K562 (cell line): ENCODE measurements around the gene SLC22A1. TPM values are rescaled to one million over a fixed set of nuclear protein-coding genes. Genes with fewer than 3 reads are reported as not detected.

Experiments used
- ATAC-seq: fragments of 200-7000 bp; cut with Tn5 transposase; 3 replicates; pipeline ENCODE4 v1.9.1; 2020; ENCODE audit warnings: moderate library complexity
- BruUV-seq: library from RNA; stranded (reverse); fragments of 400-500 nt; replicated peaks from 2 replicates; lab custom pipeline; 2021; lab: Mats Ljungman, UMichigan
- CTCF ChIA-PET: fragments of 300-600 bp; formaldehyde crosslinking; extraction: SDS; loops from one replicate; lab custom pipeline; 2021; ENCODE audit warnings: low intra/inter-chr PET ratio; lab: Yijun Ruan, JAX
- POLR2A ChIA-PET: fragments of 300-600, 350-650 bp; sonication (Branson Sonifier 250); formaldehyde crosslinking; extraction: SDS; loops from one replicate; lab custom pipeline; 2021; ENCODE audit warnings: antibody characterized with exemption, inconsistent platforms; lab: Yijun Ruan, JAX
- DNase-seq, 4 experiments: peaks; one replicate each; pipeline versions ENCODE4 v3.0.0 to v3.0.0-alpha.2; 2011 to 2018; ENCODE audit warnings: low spot score in 3 of 4, mixed read lengths in 3 of 4; ENCODE audit errors: extremely low read depth in 1 of 4
- FAIRE-seq: peaks from 2 replicates; lab custom pipeline; 2011; peaks lifted over from hg19 to GRCh38; lab: Jason Lieb, UNC
- H2AFZ ChIP-seq: 2 replicates; pipeline ENCODE4 v1.6.0; 2011; ENCODE audit warnings: low read depth, low read length, control low read depth, inconsistent platforms
- H3K27ac ChIP-seq: fragments of 200-600 bp; 3 replicates; pipeline ENCODE4 v1.8.0; 2011; ENCODE audit warnings: low read depth, mild to moderate bottlenecking, control low read depth, inconsistent platforms, low read length, moderate library complexity, mixed read lengths; ENCODE audit errors: extremely low read depth
- H3K27me3 ChIP-seq, 2 experiments: fragments of 300-600 bp in 1 of 2; 2 replicates in 1 of 2; 3 replicates in 1 of 2; pipeline versions ENCODE4 v1.6.0 to v1.8.0; 2011; ENCODE audit warnings: inconsistent platforms in 2 of 2, low read length in 2 of 2, mild to moderate bottlenecking in 1 of 2, mixed read lengths in 1 of 2, moderate library complexity in 1 of 2; ENCODE audit not compliant: control insufficient read depth in 2 of 2, insufficient read depth in 2 of 2
- H3K36me3 ChIP-seq: fragments of 300-600 bp; 3 replicates; pipeline ENCODE4 v1.8.0; 2011; ENCODE audit warnings: mild to moderate bottlenecking, low read length, inconsistent platforms; ENCODE audit not compliant: control insufficient read depth, insufficient read depth
- H3K4me1 ChIP-seq, 2 experiments: fragments of 200-600 bp in 1 of 2; replicated peaks in 1 of 2; 2 replicates in 1 of 2; 3 replicates in 1 of 2; pipeline versions ENCODE4 v1.5.1 to v1.8.0; 2011; ENCODE audit warnings: inconsistent platforms in 2 of 2, low read length in 2 of 2, mild to moderate bottlenecking in 1 of 2, mixed read lengths in 1 of 2, moderate library complexity in 1 of 2; ENCODE audit not compliant: control insufficient read depth in 2 of 2, insufficient read depth in 2 of 2
- H3K4me2 ChIP-seq: 2 replicates; pipeline ENCODE4 v1.6.1; 2011; ENCODE audit warnings: low read length, control low read depth, inconsistent platforms, mixed read lengths; ENCODE audit not compliant: insufficient read depth
- H3K4me3 ChIP-seq: fragments of 200-600 bp; sonication (generic), shearing (Covaris generic); 2 replicates; pipeline ENCODE4 v1.5.1; 2016; ENCODE audit warnings: control low read depth, inconsistent platforms
- H3K79me2 ChIP-seq: fragments of 200-600 bp; 3 replicates; pipeline ENCODE4 v1.8.0; 2011; ENCODE audit warnings: low read length, inconsistent platforms; ENCODE audit not compliant: control insufficient read depth, insufficient read depth
- H3K9ac ChIP-seq, 2 experiments: 2 replicates each; pipeline versions ENCODE4 v1.6.0 to v1.6.1; 2011; ENCODE audit warnings: low read depth in 2 of 2, low read length in 2 of 2, control low read depth in 1 of 2, inconsistent platforms in 1 of 2, mild to moderate bottlenecking in 1 of 2, mixed read lengths in 1 of 2; ENCODE audit not compliant: insufficient read depth in 1 of 2
- H3K9me1 ChIP-seq: one replicate; pipeline ENCODE4 v1.6.0; 2011; ENCODE audit warnings: inconsistent platforms, mild to moderate bottlenecking, low read length, moderate library complexity; ENCODE audit not compliant: control insufficient read depth, insufficient read depth
- H3K9me3 ChIP-seq: replicated peaks from 2 replicates; pipeline ENCODE4 v1.5.1; 2011; ENCODE audit warnings: low read depth, low read length, inconsistent platforms; ENCODE audit not compliant: control insufficient read depth, insufficient read depth
- H4K20me1 ChIP-seq: replicated peaks from 2 replicates; pipeline ENCODE4 v1.6.1; 2011; ENCODE audit warnings: low read length, inconsistent platforms, mixed read lengths; ENCODE audit not compliant: control insufficient read depth, insufficient read depth
- EWSR1 ChIP-seq: fragments of 450-650 bp; IDR thresholded peaks from 2 replicates; pipeline ENCODE4 v1.6.1; 2018; ENCODE audit warnings: borderline replicate concordance, mild to moderate bottlenecking, low read depth, moderate library complexity; ENCODE audit not compliant: partially characterized antibody
- GATA2 ChIP-seq: sonication (generic); formaldehyde crosslinking; IDR thresholded peaks from 2 replicates; pipeline ENCODE4 v1.4.0; 2020; ENCODE audit warnings: mild to moderate bottlenecking, missing genetic modification reagents
- JUND ChIP-seq, 2 experiments: IDR thresholded peaks; 2 replicates in 1 of 2; 3 replicates in 1 of 2; pipeline ENCODE4 v1.6.1; 2011; ENCODE audit warnings: borderline replicate concordance in 2 of 2, low read depth in 2 of 2, low read length in 2 of 2, improper control_type of control experiment in 1 of 2, missing biosample characterization in 1 of 2, missing genetic modification characterization in 1 of 2, missing genetic modification reagents in 1 of 2
- MAZ ChIP-seq, 2 experiments: fragments of 450-650 bp in 1 of 2; sonication (generic) in 1 of 2; formaldehyde crosslinking; IDR thresholded peaks in 1 of 2; conservative IDR thresholded peaks in 1 of 2; 2 replicates each; pipeline versions ENCODE4 v1.4.0 to v1.5.0; 2020; ENCODE audit warnings: mild to moderate bottlenecking in 1 of 2, missing genetic modification reagents in 1 of 2
- NFIX ChIP-seq: fragments of 250-450 bp; sonication (Bioruptor Pico); IDR thresholded peaks from 2 replicates; pipeline ENCODE4 v1.4.0; 2020; ENCODE audit warnings: low read depth, mild to moderate bottlenecking, moderate library complexity
- SUPT5H ChIP-seq: fragments of 450-650 bp; IDR thresholded peaks from 2 replicates; pipeline ENCODE4 v1.6.1; 2016
- TCF7L2 ChIP-seq: fragments of 150-350 bp; IDR thresholded peaks from 2 replicates; pipeline ENCODE4 v1.6.1; 2016; ENCODE audit warnings: low read depth, mild to moderate bottlenecking, low read length, moderate library complexity
- ZNF282 ChIP-seq: sonication (generic); formaldehyde crosslinking; IDR thresholded peaks from 2 replicates; pipeline ENCODE4 v1.8.1; 2023; ENCODE audit warnings: missing genetic modification reagents
- WGBS: fragments of 100-300 bp; shearing (Covaris generic); methylation state at CpG from one replicate; pipeline ENCODE4 v1.1.6; 2016; ENCODE audit warnings: low coverage, mixed read lengths; ENCODE audit not compliant: insufficient coverage; ENCODE audit errors: missing lambda C conversion rate; 5-methylcytosine and 5-hydroxymethylcytosine counted together
- in situ Hi-C: fragments of 300-500 bp; cut with MboI; formaldehyde crosslinking; loops from 4 replicates; pipeline ENCODE4 v1.15.0; 2018; ENCODE audit warnings: inconsistent platforms, mixed read lengths
- intact Hi-C: fragments of 100-400 bp; cut with micrococcal nuclease; formaldehyde crosslinking; loops from 2 replicates; pipeline ENCODE4 v1.14.2; 2022
- polyA plus RNA-seq, 8 experiments: library from polyadenylated mRNA; depleted of rRNA in 4 of 8; stranded (reverse) in 5 of 8; unstranded in 3 of 8; fragments of >200 nt; fragmentation: Nextera tagmentation in 2 of 8; fragmentation: Illumina TruSeq in 1 of 8; extraction: Ambion mirVana in 2 of 8; extraction: Trizol in 1 of 8; gene quantifications; 2 replicates each; pipeline versions ENCODE4 v1.2.1 to v1.2.3, GENCODE V29; 2011 to 2014; ENCODE audit warnings: inconsistent platforms in 1 of 8, missing spikeins in 1 of 8
- total RNA-seq, 7 experiments: library from RNA; depleted of rRNA in 6 of 7; stranded (reverse); fragments of >200 nt in 6 of 7; fragmentation: Illumina TruSeq in 2 of 7; extraction: Trizol in 2 of 7; gene quantifications; 2 replicates each; pipeline versions ENCODE4 v1.2.1 to v1.2.3, GENCODE V29; 2011 to 2021; ENCODE audit warnings: low replicate concordance in 1 of 7
- TF ChIP-seq, protein P1 (sequence below): IDR thresholded peaks from 2 replicates; pipeline ENCODE4 v1.6.1; 2016; ENCODE audit warnings: missing genetic modification characterization, missing compliant biosample characterization
- TF ChIP-seq, protein P2 (sequence below): fragments of 450-650 bp; conservative IDR thresholded peaks from 2 replicates; pipeline ENCODE4 v1.6.1; 2016; ENCODE audit warnings: missing genetic modification characterization, low read depth, mild to moderate bottlenecking, missing compliant biosample characterization, moderate library complexity
- TF ChIP-seq, protein P3 (sequence below): fragments of 250-450 bp; sonication (Bioruptor Pico); IDR thresholded peaks from 2 replicates; pipeline ENCODE4 v1.4.0; 2020; ENCODE audit warnings: borderline replicate concordance

The SLC22A1 gene
- total and polyA plus RNA-seq, 9 of the 15 experiments (the other 6 are each of a cell fraction or from before 2014, with no cell fraction given), result 0.11 to 0.60 (median 0.26) TPM; not detected in 4

DNA sequence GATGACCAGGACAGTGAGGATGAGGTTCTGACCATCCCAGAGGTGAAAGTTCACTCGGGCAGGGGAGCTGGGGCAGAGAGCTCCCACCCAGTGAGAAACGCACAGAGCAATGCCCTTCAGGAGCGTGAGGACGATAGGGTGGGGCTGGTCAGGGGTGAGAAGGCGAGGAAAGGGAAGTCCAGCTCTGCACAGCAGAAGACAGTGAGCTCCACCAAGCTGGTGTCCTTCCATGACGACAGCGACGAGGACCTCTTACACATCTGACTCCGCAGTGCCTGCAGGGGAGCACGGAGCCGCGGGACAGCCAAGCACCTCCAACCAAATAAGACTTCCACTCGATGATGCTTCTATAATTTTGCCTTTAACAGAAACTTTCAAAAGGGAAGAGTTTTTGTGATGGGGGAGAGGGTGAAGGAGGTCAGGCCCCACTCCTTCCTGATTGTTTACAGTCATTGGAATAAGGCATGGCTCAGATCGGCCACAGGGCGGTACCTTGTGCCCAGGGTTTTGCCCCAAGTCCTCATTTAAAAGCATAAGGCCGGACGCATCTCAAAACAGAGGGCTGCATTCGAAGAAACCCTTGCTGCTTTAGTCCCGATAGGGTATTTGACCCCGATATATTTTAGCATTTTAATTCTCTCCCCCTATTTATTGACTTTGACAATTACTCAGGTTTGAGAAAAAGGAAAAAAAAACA lies 16.6 kb upstream of the SLC22A1 start:
- Histone ChIP-seq H3K36me3 (peaks cover 59% of the 10 kb centered on the region), H4K20me1 (peaks cover 25% of the 10 kb centered on the region), H3K9ac (no peak overlapping the region), H3K9me1 (peaks cover 9% of the 10 kb centered on the region), H2AFZ (no peak overlapping the region), H3K79me2 (peaks cover 10% of the 10 kb centered on the region; the same call in 2 of the 3 replicates), H3K27me3 (no peaks in the 10 kb centered on the region; a peak in 1 of 5 replicates), H3K4me1 (peaks cover 27 to 29% of the 10 kb centered on the region in 2 experiments), H3K4me3 (no peak overlapping the region), H3K4me2 (no peak overlapping the region), H3K27ac (no peak overlapping the region), H3K9me3 (no peaks in the 10 kb centered on the region)
- TF ChIP-seq JUND (IDR thresholded peaks at IDR 0.05; ENCODE audit: borderline replicate concordance, low read depth, low read length) (no peak), JUND (tag; IDR thresholded peaks at IDR 0.05; ENCODE audit: borderline replicate concordance, low read depth, low read length) (no peak), NFIX (CRISPR knock-in tag) (no peak), GATA2 (CRISPR knock-in tag) (no peak), EWSR1 (no peak), ZNF282 (CRISPR knock-in tag) (no peak), MAZ (CRISPR knock-in tag; conservative IDR thresholded peaks at IDR 0.05 in 1 of 2, IDR thresholded peaks at IDR 0.05 in 1 of 2) (no peak), SUPT5H (no peak), TCF7L2 (no peak)
- TF ChIP-seq, protein P1, sequence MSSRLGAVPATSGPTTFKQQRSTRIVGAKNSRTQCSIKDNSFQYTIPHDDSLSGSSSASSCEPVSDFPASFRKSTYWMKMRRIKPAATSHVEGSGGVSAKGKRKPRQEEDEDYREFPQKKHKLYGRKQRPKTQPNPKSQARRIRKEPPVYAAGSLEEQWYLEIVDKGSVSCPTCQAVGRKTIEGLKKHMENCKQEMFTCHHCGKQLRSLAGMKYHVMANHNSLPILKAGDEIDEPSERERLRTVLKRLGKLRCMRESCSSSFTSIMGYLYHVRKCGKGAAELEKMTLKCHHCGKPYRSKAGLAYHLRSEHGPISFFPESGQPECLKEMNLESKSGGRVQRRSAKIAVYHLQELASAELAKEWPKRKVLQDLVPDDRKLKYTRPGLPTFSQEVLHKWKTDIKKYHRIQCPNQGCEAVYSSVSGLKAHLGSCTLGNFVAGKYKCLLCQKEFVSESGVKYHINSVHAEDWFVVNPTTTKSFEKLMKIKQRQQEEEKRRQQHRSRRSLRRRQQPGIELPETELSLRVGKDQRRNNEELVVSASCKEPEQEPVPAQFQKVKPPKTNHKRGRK (tag), result no peak
- TF ChIP-seq, protein P2, sequence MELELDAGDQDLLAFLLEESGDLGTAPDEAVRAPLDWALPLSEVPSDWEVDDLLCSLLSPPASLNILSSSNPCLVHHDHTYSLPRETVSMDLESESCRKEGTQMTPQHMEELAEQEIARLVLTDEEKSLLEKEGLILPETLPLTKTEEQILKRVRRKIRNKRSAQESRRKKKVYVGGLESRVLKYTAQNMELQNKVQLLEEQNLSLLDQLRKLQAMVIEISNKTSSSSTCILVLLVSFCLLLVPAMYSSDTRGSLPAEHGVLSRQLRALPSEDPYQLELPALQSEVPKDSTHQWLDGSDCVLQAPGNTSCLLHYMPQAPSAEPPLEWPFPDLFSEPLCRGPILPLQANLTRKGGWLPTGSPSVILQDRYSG, result no peak
- TF ChIP-seq, protein P3, sequence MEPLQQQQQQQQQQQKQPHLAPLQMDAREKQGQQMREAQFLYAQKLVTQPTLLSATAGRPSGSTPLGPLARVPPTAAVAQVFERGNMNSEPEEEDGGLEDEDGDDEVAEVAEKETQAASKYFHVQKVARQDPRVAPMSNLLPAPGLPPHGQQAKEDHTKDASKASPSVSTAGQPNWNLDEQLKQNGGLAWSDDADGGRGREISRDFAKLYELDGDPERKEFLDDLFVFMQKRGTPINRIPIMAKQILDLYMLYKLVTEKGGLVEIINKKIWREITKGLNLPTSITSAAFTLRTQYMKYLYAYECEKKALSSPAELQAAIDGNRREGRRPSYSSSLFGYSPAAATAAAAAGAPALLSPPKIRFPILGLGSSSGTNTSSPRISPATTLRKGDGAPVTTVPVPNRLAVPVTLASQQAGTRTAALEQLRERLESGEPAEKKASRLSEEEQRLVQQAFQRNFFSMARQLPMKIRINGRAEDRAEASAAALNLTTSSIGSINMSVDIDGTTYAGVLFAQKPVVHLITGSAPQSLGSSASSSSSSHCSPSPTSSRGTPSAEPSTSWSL (CRISPR knock-in tag), result no peak
- ChIA-PET POLR2A (interaction anchor here (1.2 kb wide), 1 partner anchor 38 kb away, joined by 3 read pairs; no protein-coding TSS in a partner anchor), CTCF (no interaction called here)
- DNase-seq (no peak), ATAC-seq (no peak), FAIRE-seq (no peak)
- in situ Hi-C loops (no loop called here), intact Hi-C loops (loop anchor here (5.0 kb wide), 2 partner anchors 243 to 413 kb away; partner anchors contain the start of gene SOD2)
- BruUV-seq, result no TSS peak
- WGBS, result 96% methylated on average over 20 of the region's 20 CpGs
